ENCODE measurements around the gene CYSTM1. TPM values are rescaled to one million over a fixed set of nuclear protein-coding genes. Genes with fewer than 3 reads are reported as not detected.

CYSTM1 gene
- total RNA-seq, 1 donor from 2014 or later: 11.4 TPM

DNA sequence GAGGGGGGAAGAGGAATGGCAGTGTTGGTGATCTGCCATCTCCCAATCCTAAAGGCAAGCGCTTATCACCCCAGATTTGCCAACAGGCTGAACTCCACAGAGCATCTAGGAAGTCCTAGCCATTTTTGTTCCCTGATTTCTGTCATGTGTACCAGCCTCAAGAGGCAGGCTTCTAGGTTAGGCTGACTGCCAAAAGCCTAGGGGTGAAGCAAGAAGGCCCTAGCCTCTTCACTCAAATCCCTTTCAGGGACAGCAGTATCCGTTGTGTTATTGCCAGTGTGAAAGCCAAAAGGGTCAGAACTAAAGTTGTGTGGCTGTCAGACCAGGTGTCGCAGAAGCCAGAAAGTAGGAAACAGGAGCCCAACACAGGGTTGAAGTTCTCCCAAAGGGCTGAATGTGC lies 34.6 kb upstream of the CYSTM1 start:
- H3K27ac Mint-ChIP-seq: no peak overlapping the region
- no peaks in the 10 kb centered on the region for H3K36me3 Mint-ChIP-seq
- peaks cover 5% of the 10 kb centered on the region for H3K9me3 Mint-ChIP-seq
- H3K4me3 Mint-ChIP-seq: no peak overlapping the region
- H3K4me1 Mint-ChIP-seq: peaks cover 4% of the 10 kb centered on the region
- DNase-seq (ENCODE audit: low spot score in 2 of 2, unreplicated experiment in 2 of 2): peak in 1 of 2 experiments; percentile 3
- peaks cover 24% of the 10 kb centered on the region for H3K27me3 Mint-ChIP-seq (ENCODE audit: low read depth)
- TF ChIP-seq, protein P1, sequence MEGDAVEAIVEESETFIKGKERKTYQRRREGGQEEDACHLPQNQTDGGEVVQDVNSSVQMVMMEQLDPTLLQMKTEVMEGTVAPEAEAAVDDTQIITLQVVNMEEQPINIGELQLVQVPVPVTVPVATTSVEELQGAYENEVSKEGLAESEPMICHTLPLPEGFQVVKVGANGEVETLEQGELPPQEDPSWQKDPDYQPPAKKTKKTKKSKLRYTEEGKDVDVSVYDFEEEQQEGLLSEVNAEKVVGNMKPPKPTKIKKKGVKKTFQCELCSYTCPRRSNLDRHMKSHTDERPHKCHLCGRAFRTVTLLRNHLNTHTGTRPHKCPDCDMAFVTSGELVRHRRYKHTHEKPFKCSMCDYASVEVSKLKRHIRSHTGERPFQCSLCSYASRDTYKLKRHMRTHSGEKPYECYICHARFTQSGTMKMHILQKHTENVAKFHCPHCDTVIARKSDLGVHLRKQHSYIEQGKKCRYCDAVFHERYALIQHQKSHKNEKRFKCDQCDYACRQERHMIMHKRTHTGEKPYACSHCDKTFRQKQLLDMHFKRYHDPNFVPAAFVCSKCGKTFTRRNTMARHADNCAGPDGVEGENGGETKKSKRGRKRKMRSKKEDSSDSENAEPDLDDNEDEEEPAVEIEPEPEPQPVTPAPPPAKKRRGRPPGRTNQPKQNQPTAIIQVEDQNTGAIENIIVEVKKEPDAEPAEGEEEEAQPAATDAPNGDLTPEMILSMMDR (IDR thresholded peaks at IDR 0.05; ENCODE audit: unreplicated experiment): no peak

DNA sequence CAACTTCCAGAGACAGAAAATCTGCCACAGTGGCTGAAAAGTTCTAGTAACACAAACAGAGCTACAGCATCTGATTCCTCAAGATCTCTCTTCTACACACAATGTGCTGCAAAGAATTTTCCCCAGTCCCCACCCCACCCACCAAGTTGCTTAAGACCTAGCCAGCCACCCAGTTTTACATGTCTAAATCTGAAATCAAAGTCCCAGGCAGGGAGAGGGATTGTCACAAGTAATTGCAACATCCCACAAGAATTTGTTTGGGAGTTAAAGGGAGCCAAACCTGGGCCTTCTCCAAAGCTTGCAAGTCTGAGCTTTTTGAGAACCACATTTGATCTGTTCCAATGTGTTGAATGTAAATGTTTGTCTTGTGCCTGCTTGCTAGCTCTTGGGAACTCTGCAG lies 33.7 kb upstream of the CYSTM1 start:
- peak in 1 of 2 experiments; percentile 17 for DNase-seq (ENCODE audit: low spot score in 2 of 2, unreplicated experiment in 2 of 2)
- peaks cover 7% of the 10 kb centered on the region for H3K4me1 Mint-ChIP-seq
- H3K4me3 Mint-ChIP-seq: no peak overlapping the region
- H3K9me3 Mint-ChIP-seq: peaks cover 5% of the 10 kb centered on the region
- peaks cover 30% of the 10 kb centered on the region for H3K27me3 Mint-ChIP-seq (ENCODE audit: low read depth)
- H3K36me3 Mint-ChIP-seq: no peaks in the 10 kb centered on the region
- TF ChIP-seq, protein P1 (IDR thresholded peaks at IDR 0.05; ENCODE audit: unreplicated experiment): no peak
- no peak overlapping the region for H3K27ac Mint-ChIP-seq

DNA sequence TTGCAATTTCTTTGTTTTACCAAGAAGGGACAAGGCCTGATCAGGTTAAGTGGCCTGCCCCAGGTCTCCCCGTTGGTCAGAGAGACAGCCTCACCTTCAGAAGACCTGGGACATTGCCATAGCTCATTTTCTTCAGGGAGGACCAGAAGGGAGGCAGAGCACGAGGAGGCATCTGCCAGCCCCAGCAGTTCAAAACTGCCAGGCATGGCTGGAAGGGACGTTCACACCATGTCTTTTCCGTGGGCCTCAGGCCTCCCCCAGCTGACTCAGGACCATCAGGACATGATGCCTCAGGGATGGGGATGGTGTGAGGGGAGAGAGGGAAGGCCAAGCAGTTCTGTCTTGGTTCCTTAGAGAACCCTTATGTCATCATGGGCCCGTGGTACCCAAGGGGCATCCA lies 32.7 kb upstream of the CYSTM1 start:
- Mint-ChIP-seq H3K4me3 (no peak overlapping the region), H3K4me1 (peaks cover 12% of the 10 kb centered on the region), H3K27ac (no peak overlapping the region), H3K36me3 (no peaks in the 10 kb centered on the region), H3K27me3 (ENCODE audit: low read depth) (peaks cover 39% of the 10 kb centered on the region), H3K9me3 (peaks cover 5% of the 10 kb centered on the region)
- TF ChIP-seq, protein P1 (IDR thresholded peaks at IDR 0.05; ENCODE audit: unreplicated experiment): no peak
- peak in 1 of 2 experiments; percentile 10 for DNase-seq (ENCODE audit: low spot score in 2 of 2, unreplicated experiment in 2 of 2)

DNA sequence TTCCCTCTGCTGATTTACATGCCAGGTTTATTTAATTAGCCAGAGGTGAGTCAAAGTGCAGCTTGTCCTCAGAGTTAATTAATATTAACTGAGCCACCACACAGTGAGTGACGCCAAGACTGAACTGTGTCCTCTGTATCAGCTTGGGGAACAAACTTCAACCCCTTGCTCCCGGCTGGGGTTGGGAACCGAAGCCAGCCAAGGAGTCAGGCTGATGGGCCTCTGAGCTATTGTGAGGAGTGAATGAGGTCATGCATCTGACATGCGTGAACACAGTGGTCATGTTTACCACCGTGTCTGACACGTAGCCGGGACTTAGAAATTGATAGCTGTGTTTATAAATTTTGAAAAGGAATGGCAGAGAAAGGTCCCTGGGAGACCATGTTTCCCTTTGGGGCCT lies 32.1 kb upstream of the CYSTM1 start:
- TF ChIP-seq, protein P1 (IDR thresholded peaks at IDR 0.05; ENCODE audit: unreplicated experiment): no peak
- Mint-ChIP-seq H3K27me3 (ENCODE audit: low read depth) (peaks cover 45% of the 10 kb centered on the region), H3K27ac (no peak overlapping the region), H3K4me1 (peaks cover 12% of the 10 kb centered on the region), H3K4me3 (no peak overlapping the region), H3K36me3 (no peaks in the 10 kb centered on the region), H3K9me3 (peaks cover 5% of the 10 kb centered on the region)
- DNase-seq (ENCODE audit: low spot score in 2 of 2, unreplicated experiment in 2 of 2): peak in 1 of 2 experiments; percentile 27

DNA sequence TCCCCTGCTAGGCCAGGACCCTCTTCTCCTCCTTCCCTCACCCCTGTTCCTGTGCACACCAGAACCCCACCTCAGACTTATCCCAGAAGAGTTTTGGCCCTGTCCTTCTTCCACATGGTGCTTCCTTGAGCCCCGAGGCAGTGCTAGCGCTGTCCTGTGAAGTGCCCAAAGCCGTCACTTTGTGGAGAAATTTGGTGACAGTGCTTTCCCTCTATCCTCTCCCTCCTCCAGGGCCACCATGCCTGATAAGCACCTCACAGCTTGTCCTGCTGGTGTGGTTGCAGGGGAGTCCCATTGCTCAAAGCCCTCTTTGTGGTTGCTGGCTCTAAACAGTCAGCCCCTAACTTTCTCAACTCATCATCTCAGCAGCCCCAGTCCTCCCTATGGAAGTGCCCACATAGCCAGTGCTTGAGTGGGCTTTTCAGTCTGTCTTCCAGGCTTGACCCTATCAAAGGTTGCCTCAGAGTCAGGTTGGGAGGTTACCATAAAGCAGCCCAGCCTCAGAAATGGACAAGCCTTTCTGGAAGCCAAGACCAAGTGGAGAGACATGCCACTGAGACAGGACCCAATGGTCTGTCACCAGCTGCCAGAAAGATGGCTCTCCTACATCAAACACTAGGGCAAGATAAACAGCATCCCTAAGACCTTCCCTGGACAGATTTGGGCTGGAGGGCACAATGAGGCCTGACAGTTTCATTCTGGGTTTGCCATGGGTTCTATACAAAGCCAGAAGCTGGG lies 31.3 kb upstream of the CYSTM1 start:
- peak in 1 of 2 experiments; percentile 31 for DNase-seq (ENCODE audit: low spot score in 2 of 2, unreplicated experiment in 2 of 2)
- Mint-ChIP-seq H3K4me1 (peaks cover 12% of the 10 kb centered on the region), H3K27me3 (ENCODE audit: low read depth) (peaks cover 53% of the 10 kb centered on the region), H3K27ac (no peak overlapping the region), H3K36me3 (no peaks in the 10 kb centered on the region), H3K9me3 (peaks cover 5% of the 10 kb centered on the region), H3K4me3 (no peak overlapping the region)
- TF ChIP-seq, protein P1 (IDR thresholded peaks at IDR 0.05; ENCODE audit: unreplicated experiment): no peak

Data from mesothelial cell of epicardium (in vitro differentiated cells).